GM10266 (cell line): ENCODE measurements around the gene KHDC1L.
A peak's percentile ranks its signal among the peaks of the same experiment; 100 is the strongest.
"Not testable (repeated sequence)": the region's sequence is repeated elsewhere in the genome, so short reads cannot be mapped to it uniquely, and the experiment has no call there.

ENCODE experiments used
- DNase-seq: peaks from one replicate; pipeline ENCODE4 v3.0.0; 2012; ENCODE audit errors: extremely low spot score
- CTCF ChIP-seq: IDR thresholded peaks from 2 replicates; pipeline ENCODE4 v1.5.1; 2012; ENCODE audit warnings: mild to moderate bottlenecking, low read depth; ENCODE audit not compliant: control insufficient read depth, insufficient read depth; ENCODE audit errors: missing control alignments

Gene KHDC1L

GRCh38 chr6:73200735-73201134, 24.6 kb downstream of the KHDC1L start:
- TF ChIP-seq CTCF, result no peak
- no peak for DNase-seq

- TF ChIP-seq CTCF, result no peak
- DNase-seq, result no peak
These were observed 25.0 kb downstream of the KHDC1L start for GRCh38 chr6:73200247-73200646.

- no peak for DNase-seq
- no peak for TF ChIP-seq CTCF
These were observed 30.6 kb downstream of the KHDC1L start for GRCh38 chr6:73194744-73195143.

- DNase-seq, result not testable (repeated sequence)
These were observed 32.0 kb downstream of the KHDC1L start for GRCh38 chr6:73193302-73193701.

- no peak for TF ChIP-seq CTCF
- DNase-seq, result no peak
These were observed 43.2 kb downstream of the KHDC1L start for GRCh38 chr6:73182021-73182607.

GRCh38 chr6:73180763-73181619, 44.3 kb downstream of the KHDC1L start:
- DNase-seq, result peak; percentile 61
- peak; percentile 82 for TF ChIP-seq CTCF

- no peak for TF ChIP-seq CTCF
- DNase-seq, result no peak
These were observed 45.1 kb downstream of the KHDC1L start for GRCh38 chr6:73180076-73180738.
